Right atrium auricular region (tissue), 2 donors: ENCODE measurements around the gene GRXCR1. TPM values are rescaled to one million over a fixed set of nuclear protein-coding genes. Genes with fewer than 3 reads are reported as not detected.

Source experiments
- DNase-seq: peaks from one replicate; pipeline ENCODE4 v3.0.0-alpha.2; 2019; ENCODE audit warnings: low spot score
- H3K27ac ChIP-seq, 2 donors: fragments of 200-600 bp; sonication (generic); 1 replicate in 1 of 2; 2 replicates in 1 of 2; pipeline ENCODE4 v1.5.1; 2016 to 2019
- H3K27me3 ChIP-seq, 2 donors: fragments of 200-600 bp; sonication (generic); one replicate each; pipeline versions ENCODE4 v1.5.1 to v1.6.0; 2017 to 2019
- H3K36me3 ChIP-seq: fragments of 200-600 bp; sonication (generic); one replicate; pipeline ENCODE4 v1.5.1; 2016
- H3K4me1 ChIP-seq, 2 donors: fragments of 200-600 bp; sonication (generic); one replicate each; pipeline versions ENCODE4 v1.5.1 to v1.6.0; 2017 to 2019
- H3K4me3 ChIP-seq, 2 donors: fragments of 200-600 bp; sonication (generic); 1 replicate in 1 of 2; 2 replicates in 1 of 2; pipeline ENCODE4 v1.5.1; 2017 to 2019; ENCODE audit warnings: mild to moderate bottlenecking in 1 of 2, moderate library complexity in 1 of 2
- H3K9me3 ChIP-seq, 2 donors: fragments of 200-600 bp; sonication (generic); one replicate each; pipeline ENCODE4 v1.5.1; 2019
- CTCF ChIP-seq, 2 donors: fragments of 200-600 bp; sonication (generic); IDR thresholded peaks; one replicate each; pipeline ENCODE4 v1.5.1; 2019; ENCODE audit warnings: antibody characterized with exemption in 2 of 2
- total RNA-seq, 2 donors: library from RNA; depleted of rRNA; stranded (reverse); fragments of >200 nt; gene quantifications; one replicate each; pipeline ENCODE4 v1.1.0, GENCODE V29; 2016

The GRXCR1 gene
- total RNA-seq, 2 donors from 2014 or later = not detected

GRCh38 chr4:42995343-42995944 is 102.9 kb downstream of the GRXCR1 start:
- DNase-seq = no peak
- Histone ChIP-seq H3K27me3 (no peaks in the 10 kb centered on the region), H3K36me3 (no peaks in the 10 kb centered on the region), H3K27ac (no peak overlapping the region), H3K4me3 (no peak overlapping the region), H3K4me1 (no peaks in the 10 kb centered on the region), H3K9me3 (peaks cover 0 to 15% of the 10 kb centered on the region in 2 donors)
- peak in 1 of 2 donors; percentile 47 for TF ChIP-seq CTCF (IDR thresholded peaks at IDR 0.05)

- no peak for DNase-seq
- Histone ChIP-seq H3K4me3 (no peak overlapping the region), H3K36me3 (no peaks in the 10 kb centered on the region), H3K9me3 (no peaks in the 10 kb centered on the region), H3K27me3 (no peaks in the 10 kb centered on the region), H3K27ac (no peak overlapping the region), H3K4me1 (no peaks in the 10 kb centered on the region)
- TF ChIP-seq CTCF (IDR thresholded peaks at IDR 0.05) = no peak
These were observed 116.3 kb downstream of the GRXCR1 start for GRCh38 chr4:43008793-43009192.

- Histone ChIP-seq H3K36me3 (no peaks in the 10 kb centered on the region), H3K27me3 (no peaks in the 10 kb centered on the region), H3K27ac (no peak overlapping the region), H3K9me3 (no peaks in the 10 kb centered on the region), H3K4me3 (no peak overlapping the region), H3K4me1 (no peaks in the 10 kb centered on the region)
- TF ChIP-seq CTCF (IDR thresholded peaks at IDR 0.05) = no peak
- DNase-seq = no peak
These were observed 121.7 kb downstream of the GRXCR1 start for GRCh38 chr4:43014256-43014655.

- Histone ChIP-seq H3K27me3 (no peaks in the 10 kb centered on the region), H3K9me3 (no peaks in the 10 kb centered on the region), H3K27ac (no peak overlapping the region), H3K4me1 (no peaks in the 10 kb centered on the region), H3K36me3 (no peaks in the 10 kb centered on the region), H3K4me3 (no peak overlapping the region)
- TF ChIP-seq CTCF (IDR thresholded peaks at IDR 0.05) = no peak
- no peak for DNase-seq
These were observed 149.1 kb downstream of the GRXCR1 start for GRCh38 chr4:43041632-43042031.

GRCh38 chr4:43047058-43047457 is 154.5 kb downstream of the GRXCR1 start:
- Histone ChIP-seq H3K4me3 (no peak overlapping the region), H3K27ac (no peak overlapping the region), H3K27me3 (no peaks in the 10 kb centered on the region), H3K36me3 (no peaks in the 10 kb centered on the region), H3K4me1 (no peaks in the 10 kb centered on the region), H3K9me3 (no peaks in the 10 kb centered on the region)
- TF ChIP-seq CTCF (IDR thresholded peaks at IDR 0.05) = no peak
- DNase-seq = no peak

GRCh38 chr4:43048570-43048969 is 156.1 kb downstream of the GRXCR1 start:
- H3K4me1 ChIP-seq = no peaks in the 10 kb centered on the region
- H3K36me3 ChIP-seq = no peaks in the 10 kb centered on the region
- no peak for TF ChIP-seq CTCF (IDR thresholded peaks at IDR 0.05)
- no peak overlapping the region for H3K27ac ChIP-seq
- no peak for DNase-seq
- H3K9me3 ChIP-seq = no peaks in the 10 kb centered on the region
- H3K4me3 ChIP-seq = no peak overlapping the region
- H3K27me3 ChIP-seq = no peaks in the 10 kb centered on the region
